Stimulated activated CD4-positive, alpha-beta T cell treated with anti-CD3 and anti-CD28 coated beads, Interleukin-4, amount 100 ng/mL, for 1 hour (primary cell): ENCODE measurements around the gene PACSIN1.

Experiments
- DNase-seq: peaks from one replicate; pipeline ENCODE4 v3.0.0-alpha.2; 2020

PACSIN1 gene

GRCh38 chr6:34465531-34466241 lies at the start of gene PACSIN1:
Gene PACSIN1 (plus strand): TSS chr6:34466076. CDS start chr6:34526306, 60,230 bp downstream.
- DNase-seq, result peak; percentile 15

GRCh38 chr6:34416877-34417371 lies 49.0 kb upstream of the PACSIN1 start:
- DNase-seq, result no peak

- no peak for DNase-seq
Measured at GRCh38 chr6:34418367-34418766, 47.5 kb upstream of the PACSIN1 start.

- DNase-seq, result no peak
Measured at GRCh38 chr6:34423254-34423653, 42.6 kb upstream of the PACSIN1 start.

- DNase-seq, result no peak
Measured at GRCh38 chr6:34424200-34425131, 41.4 kb upstream of the PACSIN1 start.

GRCh38 chr6:34425132-34425497 lies 40.8 kb upstream of the PACSIN1 start:
- DNase-seq, result no peak

- peak; percentile 93 for DNase-seq
Measured at GRCh38 chr6:34425498-34426410, 40.1 kb upstream of the PACSIN1 start, which contains the start of gene RPS10. Gene RPS10 (minus strand): TSS chr6:34426069. CDS start chr6:34425221, 848 bp downstream.

GRCh38 chr6:34435916-34436315 lies 30.0 kb upstream of the PACSIN1 start:
- DNase-seq, result no peak

- no peak for DNase-seq
Measured at GRCh38 chr6:34436803-34437643, 28.9 kb upstream of the PACSIN1 start.

- no peak for DNase-seq
Measured at GRCh38 chr6:34437644-34437970, 28.3 kb upstream of the PACSIN1 start.

GRCh38 chr6:34438705-34439104 lies 27.2 kb upstream of the PACSIN1 start:
- no peak for DNase-seq

GRCh38 chr6:34439442-34439841 lies 26.4 kb upstream of the PACSIN1 start:
- no peak for DNase-seq

- no peak for DNase-seq
Measured at GRCh38 chr6:34441526-34441925, 24.4 kb upstream of the PACSIN1 start.

GRCh38 chr6:34445313-34445860 lies 20.5 kb upstream of the PACSIN1 start:
- DNase-seq, result no peak

- no peak for DNase-seq
Measured at GRCh38 chr6:34447386-34447785, 18.5 kb upstream of the PACSIN1 start.

GRCh38 chr6:34447910-34448309 lies 18.0 kb upstream of the PACSIN1 start:
- DNase-seq, result no peak

GRCh38 chr6:34451192-34451591 lies 14.7 kb upstream of the PACSIN1 start:
- DNase-seq, result no peak

- DNase-seq, result no peak
Measured at GRCh38 chr6:34455831-34456230, 10.0 kb upstream of the PACSIN1 start.

- DNase-seq, result no peak
Measured at GRCh38 chr6:34457382-34457741, 8.5 kb upstream of the PACSIN1 start.

GRCh38 chr6:34457742-34458735 lies 7.8 kb upstream of the PACSIN1 start:
- DNase-seq, result no peak
